ENCODE measurements around the gene APOL5. TPM values are rescaled to one million over a fixed set of nuclear protein-coding genes. Genes with fewer than 3 reads are reported as not detected.

The APOL5 gene
- polyA plus RNA-seq, 1 donor: 0.03 TPM

DNA sequence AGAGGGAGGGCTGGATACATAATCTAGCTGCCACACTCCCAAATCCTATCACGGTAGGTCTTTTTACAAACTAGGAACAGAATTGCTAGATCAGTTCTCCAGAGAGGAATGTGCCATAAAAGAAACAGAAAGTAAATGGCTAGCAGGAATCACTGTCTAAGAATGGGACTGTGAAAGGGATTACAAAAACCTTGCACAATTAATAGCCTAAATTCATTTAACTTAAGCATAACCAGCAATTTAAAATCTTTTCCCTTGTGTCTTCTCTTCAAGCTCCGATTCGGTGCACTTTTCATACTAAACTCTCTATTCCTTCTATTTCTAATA lies 35.2 kb downstream of the APOL5 start:
- WGBS (ENCODE audit: insufficient coverage, low lambda C conversion rate): no CpG with 5 or more reads among the region's 3 CpGs
- no peaks in the 10 kb centered on the region for H3K9me3 ChIP-seq (ENCODE audit: control insufficient read depth, low read depth, low read length)
- no peak for DNase-seq
- no peaks in the 10 kb centered on the region for H3K27me3 ChIP-seq (ENCODE audit: control insufficient read depth, insufficient read depth, low read length)
- no peaks in the 10 kb centered on the region for H3K4me1 ChIP-seq (ENCODE audit: control insufficient read depth, insufficient read depth, low read length)
- no peak overlapping the region for H3K4me3 ChIP-seq (ENCODE audit: low read length)
- no peak overlapping the region for H3K27ac ChIP-seq (ENCODE audit: low read length)
- H3K36me3 ChIP-seq (ENCODE audit: control insufficient read depth, insufficient read depth, low read length): peaks cover 19% of the 10 kb centered on the region

GRCh38 chr22:35754761-35755160 lies 37.1 kb downstream of the APOL5 start:
- 100% methylated on average over 2 of the region's 2 CpGs for WGBS (ENCODE audit: insufficient coverage, low lambda C conversion rate)
- peaks cover 30% of the 10 kb centered on the region for H3K36me3 ChIP-seq (ENCODE audit: control insufficient read depth, insufficient read depth, low read length)
- H3K4me1 ChIP-seq (ENCODE audit: control insufficient read depth, insufficient read depth, low read length): no peaks in the 10 kb centered on the region
- no peaks in the 10 kb centered on the region for H3K27me3 ChIP-seq (ENCODE audit: control insufficient read depth, insufficient read depth, low read length)
- H3K9me3 ChIP-seq (ENCODE audit: control insufficient read depth, low read depth, low read length): no peaks in the 10 kb centered on the region
- no peak overlapping the region for H3K27ac ChIP-seq (ENCODE audit: low read length)
- DNase-seq: no peak
- no peak overlapping the region for H3K4me3 ChIP-seq (ENCODE audit: low read length)

GRCh38 chr22:35756722-35757121 lies 39.0 kb downstream of the APOL5 start:
- H3K4me1 ChIP-seq (ENCODE audit: control insufficient read depth, insufficient read depth, low read length): no peaks in the 10 kb centered on the region
- H3K36me3 ChIP-seq (ENCODE audit: control insufficient read depth, insufficient read depth, low read length): peaks cover 39% of the 10 kb centered on the region
- DNase-seq: no peak
- no peak overlapping the region for H3K27ac ChIP-seq (ENCODE audit: low read length)
- no peaks in the 10 kb centered on the region for H3K27me3 ChIP-seq (ENCODE audit: control insufficient read depth, insufficient read depth, low read length)
- no peak overlapping the region for H3K4me3 ChIP-seq (ENCODE audit: low read length)
- 100% methylated on average over 1 of the region's 1 CpG for WGBS (ENCODE audit: insufficient coverage, low lambda C conversion rate)
- no peaks in the 10 kb centered on the region for H3K9me3 ChIP-seq (ENCODE audit: control insufficient read depth, low read depth, low read length)

GRCh38 chr22:35758394-35758793 lies 40.7 kb downstream of the APOL5 start:
- H3K4me3 ChIP-seq (ENCODE audit: low read length): no peak overlapping the region
- H3K36me3 ChIP-seq (ENCODE audit: control insufficient read depth, insufficient read depth, low read length): peaks cover 30% of the 10 kb centered on the region
- H3K27ac ChIP-seq (ENCODE audit: low read length): no peak overlapping the region
- H3K9me3 ChIP-seq (ENCODE audit: control insufficient read depth, low read depth, low read length): no peaks in the 10 kb centered on the region
- WGBS (ENCODE audit: insufficient coverage, low lambda C conversion rate): no CpG with 5 or more reads among the region's 1 CpG
- no peak for DNase-seq
- H3K4me1 ChIP-seq (ENCODE audit: control insufficient read depth, insufficient read depth, low read length): no peaks in the 10 kb centered on the region
- no peaks in the 10 kb centered on the region for H3K27me3 ChIP-seq (ENCODE audit: control insufficient read depth, insufficient read depth, low read length)

- H3K4me1 ChIP-seq (ENCODE audit: control insufficient read depth, insufficient read depth, low read length): no peaks in the 10 kb centered on the region
- H3K27me3 ChIP-seq (ENCODE audit: control insufficient read depth, insufficient read depth, low read length): no peaks in the 10 kb centered on the region
- DNase-seq: no peak
- peaks cover 27% of the 10 kb centered on the region for H3K36me3 ChIP-seq (ENCODE audit: control insufficient read depth, insufficient read depth, low read length)
- H3K27ac ChIP-seq (ENCODE audit: low read length): no peak overlapping the region
- H3K4me3 ChIP-seq (ENCODE audit: low read length): no peak overlapping the region
- no CpG with 5 or more reads among the region's 1 CpG for WGBS (ENCODE audit: insufficient coverage, low lambda C conversion rate)
- H3K9me3 ChIP-seq (ENCODE audit: control insufficient read depth, low read depth, low read length): no peaks in the 10 kb centered on the region
Observed at GRCh38 chr22:35761037-35761436, 43.4 kb downstream of the APOL5 start.

GRCh38 chr22:35766654-35767580 lies 49.2 kb downstream of the APOL5 start:
- Histone ChIP-seq H3K27me3 (ENCODE audit: control insufficient read depth, insufficient read depth, low read length) (no peaks in the 10 kb centered on the region), H3K4me3 (ENCODE audit: low read length) (no peak overlapping the region), H3K9me3 (ENCODE audit: control insufficient read depth, low read depth, low read length) (no peaks in the 10 kb centered on the region), H3K27ac (ENCODE audit: low read length) (no peak overlapping the region), H3K36me3 (ENCODE audit: control insufficient read depth, insufficient read depth, low read length) (peaks cover 2% of the 10 kb centered on the region), H3K4me1 (ENCODE audit: control insufficient read depth, insufficient read depth, low read length) (no peaks in the 10 kb centered on the region)
- 84% methylated on average over 5 of the region's 10 CpGs for WGBS (ENCODE audit: insufficient coverage, low lambda C conversion rate)
- DNase-seq: no peak

- H3K27me3 ChIP-seq (ENCODE audit: control insufficient read depth, insufficient read depth, low read length): no peaks in the 10 kb centered on the region
- no peaks in the 10 kb centered on the region for H3K4me1 ChIP-seq (ENCODE audit: control insufficient read depth, insufficient read depth, low read length)
- no peaks in the 10 kb centered on the region for H3K9me3 ChIP-seq (ENCODE audit: control insufficient read depth, low read depth, low read length)
- no peak overlapping the region for H3K4me3 ChIP-seq (ENCODE audit: low read length)
- DNase-seq: no peak
- peaks cover 2% of the 10 kb centered on the region for H3K36me3 ChIP-seq (ENCODE audit: control insufficient read depth, insufficient read depth, low read length)
- H3K27ac ChIP-seq (ENCODE audit: low read length): no peak overlapping the region
Observed at GRCh38 chr22:35769974-35770373, 52.3 kb downstream of the APOL5 start.

- Histone ChIP-seq H3K9me3 (ENCODE audit: control insufficient read depth, low read depth, low read length) (no peaks in the 10 kb centered on the region), H3K27me3 (ENCODE audit: control insufficient read depth, insufficient read depth, low read length) (no peaks in the 10 kb centered on the region), H3K4me1 (ENCODE audit: control insufficient read depth, insufficient read depth, low read length) (no peaks in the 10 kb centered on the region), H3K4me3 (ENCODE audit: low read length) (no peak overlapping the region), H3K36me3 (ENCODE audit: control insufficient read depth, insufficient read depth, low read length) (peaks cover 4% of the 10 kb centered on the region), H3K27ac (ENCODE audit: low read length) (no peak overlapping the region)
- DNase-seq: no peak
- WGBS (ENCODE audit: insufficient coverage, low lambda C conversion rate): 100% methylated on average over 2 of the region's 2 CpGs
Observed at GRCh38 chr22:35775339-35775738, 57.7 kb downstream of the APOL5 start.

- H3K4me3 ChIP-seq (ENCODE audit: low read length): no peak overlapping the region
- H3K36me3 ChIP-seq (ENCODE audit: control insufficient read depth, insufficient read depth, low read length): peaks cover 12% of the 10 kb centered on the region
- no peaks in the 10 kb centered on the region for H3K27me3 ChIP-seq (ENCODE audit: control insufficient read depth, insufficient read depth, low read length)
- WGBS (ENCODE audit: insufficient coverage, low lambda C conversion rate): 93% methylated on average over 4 of the region's 4 CpGs
- H3K4me1 ChIP-seq (ENCODE audit: control insufficient read depth, insufficient read depth, low read length): no peaks in the 10 kb centered on the region
- H3K27ac ChIP-seq (ENCODE audit: low read length): no peak overlapping the region
- DNase-seq: no peak
- no peaks in the 10 kb centered on the region for H3K9me3 ChIP-seq (ENCODE audit: control insufficient read depth, low read depth, low read length)
Observed at GRCh38 chr22:35777335-35777975, 59.8 kb downstream of the APOL5 start.

All from large intestine (tissue), 3 donors.